ENCODE measurements around the gene HADHA.

GRCh38 chr2:26212011-26212410, 32.4 kb downstream of the HADHA start:
- no peak for TF ChIP-seq CTCF (IDR thresholded peaks at IDR 0.05)
- no peak for TF ChIP-seq EZH2phosphoT487 (IDR thresholded peaks at IDR 0.05)
